Panc1 (cell line): ENCODE measurements around the gene LAMC3.

Source experiments
- CTCF ChIP-seq: fragments of 450-650 bp; IDR thresholded peaks from 2 replicates; pipeline ENCODE4 v1.5.1; 2017; ENCODE audit warnings: mild to moderate bottlenecking
- POLR2AphosphoS5 ChIP-seq: IDR thresholded peaks from 2 replicates; pipeline ENCODE4 v1.6.1; 2012; ENCODE audit warnings: mild to moderate bottlenecking, low read depth, low read length, moderate library complexity
- REST ChIP-seq, 2 experiments: IDR thresholded peaks; 2 replicates each; pipeline ENCODE4 v1.6.1; 2011 to 2012; ENCODE audit warnings: low read depth in 2 of 2, control low read depth in 1 of 2, low read length in 1 of 2, mild to moderate bottlenecking in 1 of 2, moderate library complexity in 1 of 2; ENCODE audit not compliant: insufficient read depth in 1 of 2
- SIN3A ChIP-seq: IDR thresholded peaks from 2 replicates; pipeline ENCODE4 v1.6.1; 2012; ENCODE audit warnings: low read depth, mild to moderate bottlenecking, low read length, moderate library complexity, borderline replicate concordance; ENCODE audit not compliant: insufficient read depth
- TCF7L2 ChIP-seq: IDR thresholded peaks from 2 replicates; pipeline ENCODE4 v1.6.1; 2011; ENCODE audit warnings: mild to moderate bottlenecking, low read depth, low read length, inconsistent platforms

GRCh38 chr9:130985606-130986162 is 23.3 kb upstream of the LAMC3 start:
- TF ChIP-seq CTCF = no peak
- TF ChIP-seq REST (IDR thresholded peaks at IDR 0.05; ENCODE audit: insufficient read depth in 1 of 2, low read depth in 2 of 2, low read length in 1 of 2) = no peak
- no peak for TF ChIP-seq TCF7L2
- TF ChIP-seq POLR2AphosphoS5 = no peak
- no peak for TF ChIP-seq SIN3A
